SK-N-SH (cell line): Measurements from ENCODE around the gene FRMPD4. TPM values are rescaled to one million over a fixed set of nuclear protein-coding genes. Genes with fewer than 3 reads are reported as not detected.

Source experiments
- CTCF ChIA-PET: fragments of 300-600, 350-600 bp; formaldehyde crosslinking; extraction: SDS; loops from one replicate; lab custom pipeline; 2021; lab: Yijun Ruan, JAX
- POLR2A ChIA-PET: fragments of 350-600 bp; sonication (Branson Sonifier 250); formaldehyde crosslinking; extraction: SDS; loops from one replicate; lab custom pipeline; 2020; ENCODE audit warnings: antibody characterized with exemption, inconsistent platforms; lab: Yijun Ruan, JAX
- DNase-seq: peaks from one replicate; pipeline ENCODE4 v3.0.0; 2012
- H2AFZ ChIP-seq: fragments of 200-600 bp; sonication (generic); 2 replicates; pipeline ENCODE4 v1.8.1; 2016; ENCODE audit warnings: antibody characterized with exemption, mild to moderate bottlenecking, low read depth
- H3F3A ChIP-seq: fragments of 200-600 bp; sonication (generic); replicated peaks from 2 replicates; pipeline ENCODE3; 2016; ENCODE audit warnings: antibody characterized with exemption, mild to moderate bottlenecking; ENCODE audit not compliant: insufficient read depth
- H3K27ac ChIP-seq, 2 experiments: fragments of 200-500 bp in 1 of 2; fragments of 200-600 bp in 1 of 2; sonication (Bioruptor generic) in 1 of 2; sonication (generic), shearing (Covaris generic) in 1 of 2; 2 replicates each; pipeline versions ENCODE4 v1.5.1 to v1.6.1; 2014 to 2016; ENCODE audit warnings: low read depth in 2 of 2, inconsistent platforms in 1 of 2, low read length in 1 of 2, mild to moderate bottlenecking in 1 of 2, mixed read lengths in 1 of 2
- H3K27me3 ChIP-seq: fragments of 200-600 bp; sonication (generic), shearing (Covaris generic); 2 replicates; pipeline ENCODE4 v1.6.1; 2016; ENCODE audit warnings: mixed run types; ENCODE audit not compliant: insufficient read depth
- H3K36me3 ChIP-seq, 2 experiments: fragments of 200-500 bp in 1 of 2; fragments of 200-600 bp in 1 of 2; sonication (Bioruptor generic) in 1 of 2; sonication (generic) in 1 of 2; replicated peaks in 1 of 2; 2 replicates each; pipeline versions ENCODE3 to v1.5.1; 2014 to 2016; ENCODE audit warnings: low read length in 1 of 2, mild to moderate bottlenecking in 1 of 2; ENCODE audit not compliant: insufficient read depth in 2 of 2, control insufficient read depth in 1 of 2
- H3K4me1 ChIP-seq, 2 experiments: fragments of 200-500 bp in 1 of 2; fragments of 200-600 bp in 1 of 2; sonication (Bioruptor generic) in 1 of 2; sonication (generic), shearing (Covaris generic) in 1 of 2; 2 replicates each; pipeline versions ENCODE4 v1.5.1 to v1.6.1; 2014 to 2016; ENCODE audit warnings: low read depth in 1 of 2, low read length in 1 of 2, mixed run types in 1 of 2; ENCODE audit not compliant: insufficient read depth in 2 of 2, control insufficient read depth in 1 of 2
- H3K4me2 ChIP-seq: fragments of 200-600 bp; sonication (generic), shearing (Covaris generic); 2 replicates; pipeline ENCODE4 v1.6.1; 2017; ENCODE audit warnings: mixed run types
- H3K4me3 ChIP-seq, 2 experiments: fragments of 200-500 bp in 1 of 2; fragments of 200-600 bp in 1 of 2; sonication (Bioruptor generic) in 1 of 2; sonication (generic), shearing (Covaris generic) in 1 of 2; 2 replicates each; pipeline versions ENCODE4 v1.5.1 to v1.8.1; 2014 to 2016; ENCODE audit warnings: low read depth in 2 of 2, inconsistent platforms in 1 of 2, low read length in 1 of 2, mild to moderate bottlenecking in 1 of 2, mixed read lengths in 1 of 2, moderate library complexity in 1 of 2
- H3K79me2 ChIP-seq: fragments of 200-600 bp; sonication (generic); 2 replicates; pipeline ENCODE4 v1.8.1; 2017; ENCODE audit warnings: mild to moderate bottlenecking; ENCODE audit not compliant: insufficient read depth
- H3K9ac ChIP-seq: fragments of 200-600 bp; sonication (generic); 2 replicates; pipeline ENCODE4 v1.6.1; 2017; ENCODE audit warnings: mixed run types
- H3K9me2 ChIP-seq: fragments of 200-600 bp; sonication (generic); 2 replicates; pipeline ENCODE4 v1.6.1; 2017; ENCODE audit warnings: mixed run types
- H3K9me3 ChIP-seq: fragments of 200-600 bp; sonication (generic); 2 replicates; pipeline ENCODE4 v1.6.1; 2017; ENCODE audit warnings: mixed run types, mild to moderate bottlenecking, moderate library complexity
- H4K20me1 ChIP-seq: fragments of 200-600 bp; sonication (generic); 2 replicates; pipeline ENCODE4 v1.6.1; 2017; ENCODE audit warnings: mild to moderate bottlenecking, mixed run types; ENCODE audit not compliant: insufficient read depth
- CHD2 ChIP-seq: fragments of 150-350 bp; IDR thresholded peaks from 2 replicates; pipeline ENCODE4 v1.6.1; 2018; ENCODE audit warnings: low read length; ENCODE audit not compliant: partially characterized antibody
- EZH2phosphoT487 ChIP-seq: fragments of 200-600 bp; sonication (generic); IDR thresholded peaks from 2 replicates; pipeline ENCODE4 v1.6.1; 2017; ENCODE audit warnings: low read depth, mixed run types, mild to moderate bottlenecking, antibody characterized with exemption, moderate library complexity, borderline replicate concordance
- FOXM1 ChIP-seq: IDR thresholded peaks from 2 replicates; pipeline ENCODE4 v1.4.0; 2012; ENCODE audit warnings: low read depth, mild to moderate bottlenecking
- GABPA ChIP-seq: IDR thresholded peaks from 2 replicates; pipeline ENCODE4 v1.4.0; 2012; ENCODE audit warnings: low read depth, mild to moderate bottlenecking
- IRF3 ChIP-seq: fragments of 150-350 bp; IDR thresholded peaks from 2 replicates; pipeline ENCODE4 v1.6.1; 2016; ENCODE audit warnings: mild to moderate bottlenecking, low read depth, low read length
- JUND ChIP-seq: IDR thresholded peaks from 2 replicates; pipeline ENCODE4 v1.4.0; 2012
- MEF2A ChIP-seq: IDR thresholded peaks from 2 replicates; pipeline ENCODE4 v1.4.0; 2012; ENCODE audit warnings: low read depth, borderline replicate concordance
- MXI1 ChIP-seq: IDR thresholded peaks from 2 replicates; pipeline ENCODE4 v1.6.1; 2012; ENCODE audit warnings: mild to moderate bottlenecking, low read depth, low read length, improper control_type of control experiment
- NFIC ChIP-seq: IDR thresholded peaks from 2 replicates; pipeline ENCODE4 v1.4.0; 2012; ENCODE audit warnings: borderline replicate concordance
- NRF1 ChIP-seq: IDR thresholded peaks from 2 replicates; pipeline ENCODE4 v1.6.1; 2012; ENCODE audit warnings: low read depth, mild to moderate bottlenecking, low read length
- POLR2AphosphoS5 ChIP-seq: IDR thresholded peaks from 2 replicates; pipeline ENCODE4 v1.6.1; 2012; ENCODE audit warnings: low read depth, low read length
- RFX5 ChIP-seq: IDR thresholded peaks from 2 replicates; pipeline ENCODE4 v1.6.1; 2012; ENCODE audit warnings: mild to moderate bottlenecking, improper control_type of control experiment, low read length
- RXRA ChIP-seq: IDR thresholded peaks from 2 replicates; pipeline ENCODE4 v1.4.0; 2012; ENCODE audit warnings: low read depth, mild to moderate bottlenecking, borderline replicate concordance
- SIN3A ChIP-seq: IDR thresholded peaks from 2 replicates; pipeline ENCODE4 v1.6.1; 2012; ENCODE audit warnings: low read depth, mild to moderate bottlenecking, low read length, moderate library complexity, borderline replicate concordance
- TAF1 ChIP-seq: IDR thresholded peaks from 2 replicates; pipeline ENCODE4 v1.6.1; 2012; ENCODE audit warnings: low read depth, mild to moderate bottlenecking, low read length, moderate library complexity, borderline replicate concordance
- TEAD4 ChIP-seq: IDR thresholded peaks from 2 replicates; pipeline ENCODE4 v1.4.0; 2012; ENCODE audit warnings: mild to moderate bottlenecking, borderline replicate concordance; ENCODE audit not compliant: insufficient read depth
- YY1 ChIP-seq: IDR thresholded peaks from 2 replicates; pipeline ENCODE4 v1.4.0; 2012; ENCODE audit warnings: low read depth, mild to moderate bottlenecking
- WGBS: methylation state at CpG from one replicate; pipeline ENCODE4 v1.1.6; 2017; ENCODE audit warnings: low lambda C conversion rate; 5-methylcytosine and 5-hydroxymethylcytosine counted together
- polyA plus RNA-seq, 3 experiments: library from polyadenylated mRNA; depleted of rRNA; stranded (reverse); fragments of >200 nt; gene quantifications; 2 replicates each; pipeline ENCODE4 v1.2.3, GENCODE V29; 2012
- TF ChIP-seq, protein P1 (sequence below): IDR thresholded peaks from 2 replicates; pipeline ENCODE4 v1.6.1; 2012; ENCODE audit warnings: mild to moderate bottlenecking, low read depth, low read length, moderate library complexity
- TF ChIP-seq, protein P2 (sequence below): fragments of 150-350 bp; IDR thresholded peaks from 2 replicates; pipeline ENCODE4 v1.6.1; 2017; ENCODE audit warnings: antibody characterized with exemption, low read length, low read depth, borderline replicate concordance

Gene FRMPD4
- polyA plus RNA-seq, 1 of the 3 experiments (the other 2 are of a cell fraction) = not detected

DNA sequence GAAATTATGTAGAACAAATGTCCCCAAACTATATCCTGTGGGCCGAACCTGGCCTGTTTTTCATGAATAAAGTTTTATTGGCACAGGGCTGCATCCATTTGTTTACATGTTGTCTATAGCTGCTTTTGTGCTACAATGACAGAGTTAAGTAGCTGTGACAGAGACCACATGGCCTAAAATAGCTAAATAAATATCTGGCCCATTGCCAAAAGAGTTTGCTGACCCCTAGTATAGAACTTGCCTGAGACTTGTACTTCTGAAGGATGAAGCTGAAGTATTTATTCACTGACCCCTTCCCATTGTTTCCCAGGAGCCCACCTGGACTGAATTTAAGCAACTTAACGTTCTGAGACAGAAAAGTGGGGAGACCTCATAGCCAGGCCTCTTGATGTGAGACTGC is 325.6 kb downstream of the FRMPD4 start:
- whole genome bisulfite sequencing = 4% methylated on average over 2 of the region's 2 CpGs

DNA sequence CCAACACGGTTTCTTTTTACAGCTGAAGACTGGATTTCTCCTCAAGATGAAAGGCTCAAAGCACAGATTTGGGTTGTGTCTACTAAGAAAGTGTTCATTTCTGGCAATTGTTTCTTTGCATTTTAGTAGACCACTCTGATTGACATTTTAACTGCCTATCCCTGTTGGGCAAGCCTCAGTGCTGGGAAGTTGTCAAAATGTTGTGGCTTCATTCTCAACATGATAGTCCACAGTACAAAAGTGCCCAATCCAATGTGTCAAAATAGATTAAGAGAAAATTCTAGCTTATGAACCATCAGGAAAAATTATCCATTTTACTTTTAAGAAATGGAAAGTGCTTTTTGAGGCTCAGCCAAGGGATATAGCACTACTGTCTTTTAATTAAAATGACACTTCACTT is 329.0 kb downstream of the FRMPD4 start:
- Histone ChIP-seq H3K27ac (no peak overlapping the region), H3K9me2 (no peaks in the 10 kb centered on the region), H3K27me3 (no peaks in the 10 kb centered on the region; the same call in none of the 2 replicates), H3K9me3 (no peaks in the 10 kb centered on the region), H3K79me2 (no peaks in the 10 kb centered on the region), H3K36me3 (no peaks in the 10 kb centered on the region), H3K4me3 (no peak overlapping the region), H3K9ac (no peak overlapping the region), H3K4me2 (no peak overlapping the region), H4K20me1 (no peaks in the 10 kb centered on the region), H3K4me1 (no peaks in the 10 kb centered on the region), H3F3A (no peaks in the 10 kb centered on the region), H2AFZ (no peak overlapping the region)
- no peak for DNase-seq
- POLR2A ChIA-PET = no interaction called here
- WGBS = 7% methylated on average over 1 of the region's 1 CpG
- CTCF ChIA-PET = no interaction called here
- TF ChIP-seq RFX5 (no peak), NRF1 (no peak), FOXM1 (no peak), MXI1 (no peak), GABPA (no peak), YY1 (no peak), NFIC (no peak), POLR2AphosphoS5 (no peak), TEAD4 (no peak), IRF3 (no peak), MEF2A (no peak), RXRA (no peak)

More for the DNA sequence above, 325.6 kb downstream of the FRMPD4 start:
- POLR2A ChIA-PET = no interaction called here
- Histone ChIP-seq H3K4me3 (no peak overlapping the region; a peak in 1 of 4 replicates), H3K4me2 (no peak overlapping the region), H3K27ac (no peak overlapping the region), H2AFZ (no peak overlapping the region), H3K27me3 (no peaks in the 10 kb centered on the region), H3K4me1 (no peaks in the 10 kb centered on the region), H3K79me2 (no peaks in the 10 kb centered on the region), H3K9ac (no peak overlapping the region), H3K9me2 (no peaks in the 10 kb centered on the region), H4K20me1 (no peaks in the 10 kb centered on the region), H3F3A (no peaks in the 10 kb centered on the region), H3K9me3 (no peaks in the 10 kb centered on the region), H3K36me3 (no peaks in the 10 kb centered on the region)
- CTCF ChIA-PET = no interaction called here
- no peak for DNase-seq
- no peak for TF ChIP-seq TAF1
- TF ChIP-seq GABPA = no peak
- TF ChIP-seq SIN3A = no peak
- TF ChIP-seq MEF2A = no peak
- TF ChIP-seq IRF3 = no peak
- TF ChIP-seq EZH2phosphoT487 = no peak
- TF ChIP-seq, protein P1, sequence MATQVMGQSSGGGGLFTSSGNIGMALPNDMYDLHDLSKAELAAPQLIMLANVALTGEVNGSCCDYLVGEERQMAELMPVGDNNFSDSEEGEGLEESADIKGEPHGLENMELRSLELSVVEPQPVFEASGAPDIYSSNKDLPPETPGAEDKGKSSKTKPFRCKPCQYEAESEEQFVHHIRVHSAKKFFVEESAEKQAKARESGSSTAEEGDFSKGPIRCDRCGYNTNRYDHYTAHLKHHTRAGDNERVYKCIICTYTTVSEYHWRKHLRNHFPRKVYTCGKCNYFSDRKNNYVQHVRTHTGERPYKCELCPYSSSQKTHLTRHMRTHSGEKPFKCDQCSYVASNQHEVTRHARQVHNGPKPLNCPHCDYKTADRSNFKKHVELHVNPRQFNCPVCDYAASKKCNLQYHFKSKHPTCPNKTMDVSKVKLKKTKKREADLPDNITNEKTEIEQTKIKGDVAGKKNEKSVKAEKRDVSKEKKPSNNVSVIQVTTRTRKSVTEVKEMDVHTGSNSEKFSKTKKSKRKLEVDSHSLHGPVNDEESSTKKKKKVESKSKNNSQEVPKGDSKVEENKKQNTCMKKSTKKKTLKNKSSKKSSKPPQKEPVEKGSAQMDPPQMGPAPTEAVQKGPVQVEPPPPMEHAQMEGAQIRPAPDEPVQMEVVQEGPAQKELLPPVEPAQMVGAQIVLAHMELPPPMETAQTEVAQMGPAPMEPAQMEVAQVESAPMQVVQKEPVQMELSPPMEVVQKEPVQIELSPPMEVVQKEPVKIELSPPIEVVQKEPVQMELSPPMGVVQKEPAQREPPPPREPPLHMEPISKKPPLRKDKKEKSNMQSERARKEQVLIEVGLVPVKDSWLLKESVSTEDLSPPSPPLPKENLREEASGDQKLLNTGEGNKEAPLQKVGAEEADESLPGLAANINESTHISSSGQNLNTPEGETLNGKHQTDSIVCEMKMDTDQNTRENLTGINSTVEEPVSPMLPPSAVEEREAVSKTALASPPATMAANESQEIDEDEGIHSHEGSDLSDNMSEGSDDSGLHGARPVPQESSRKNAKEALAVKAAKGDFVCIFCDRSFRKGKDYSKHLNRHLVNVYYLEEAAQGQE = no peak
- TF ChIP-seq, protein P2, sequence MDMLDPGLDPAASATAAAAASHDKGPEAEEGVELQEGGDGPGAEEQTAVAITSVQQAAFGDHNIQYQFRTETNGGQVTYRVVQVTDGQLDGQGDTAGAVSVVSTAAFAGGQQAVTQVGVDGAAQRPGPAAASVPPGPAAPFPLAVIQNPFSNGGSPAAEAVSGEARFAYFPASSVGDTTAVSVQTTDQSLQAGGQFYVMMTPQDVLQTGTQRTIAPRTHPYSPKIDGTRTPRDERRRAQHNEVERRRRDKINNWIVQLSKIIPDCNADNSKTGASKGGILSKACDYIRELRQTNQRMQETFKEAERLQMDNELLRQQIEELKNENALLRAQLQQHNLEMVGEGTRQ = no peak
- TF ChIP-seq CHD2 = no peak
- TF ChIP-seq JUND = no peak
- TF ChIP-seq RXRA = no peak
